Gastroesophageal sphincter (tissue), 3 donors: ENCODE measurements around the gene GAGE2A.

Experiments
- POLR2A ChIP-seq, 2 donors: fragments of 450-650 bp; IDR thresholded peaks; one replicate each; pipeline ENCODE4 v1.6.1; 2017; ENCODE audit warnings: antibody characterized with exemption in 2 of 2, mild to moderate bottlenecking in 2 of 2, moderate library complexity in 1 of 2
- TF ChIP-seq, protein P1 (sequence below), 4 experiments: fragments of 200-600 bp in 2 of 4; fragments of 450-650 bp in 2 of 4; sonication (generic) in 1 of 4; IDR thresholded peaks; one replicate each; pipeline ENCODE4 v1.5.1; 2017 to 2019; ENCODE audit warnings: antibody characterized with exemption in 4 of 4, mild to moderate bottlenecking in 2 of 4, moderate library complexity in 2 of 4

DNA sequence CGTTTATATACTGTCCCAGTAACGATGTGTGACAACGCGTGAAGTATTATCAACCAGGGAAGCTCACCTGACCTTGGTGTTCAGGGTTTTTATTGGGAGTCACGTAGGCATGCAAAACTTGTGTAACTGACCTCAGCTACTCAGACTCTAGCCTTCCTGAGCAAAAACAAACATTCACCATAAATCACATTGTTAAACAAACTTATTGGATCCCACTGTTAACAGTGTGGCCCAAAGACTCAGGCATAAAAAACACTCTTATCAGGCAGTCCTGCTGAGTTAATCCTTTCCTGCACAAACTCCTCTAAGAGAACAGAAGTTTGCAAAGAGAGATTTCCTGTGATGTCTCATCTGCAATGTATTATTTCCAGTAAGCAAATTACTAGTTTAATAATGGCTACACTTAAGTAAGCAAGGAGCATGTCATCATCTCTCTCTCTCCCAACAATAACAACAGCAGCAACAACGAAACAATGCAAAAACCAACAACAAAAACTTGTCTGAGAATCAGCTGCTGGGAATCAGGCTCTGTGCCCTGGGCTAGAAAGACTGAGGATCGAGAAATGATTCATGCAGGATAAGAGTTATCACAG, 21.5 kb downstream of the GAGE2A start:
- TF ChIP-seq POLR2A (IDR thresholded peaks at IDR 0.05) = no peak
- TF ChIP-seq, protein P1, sequence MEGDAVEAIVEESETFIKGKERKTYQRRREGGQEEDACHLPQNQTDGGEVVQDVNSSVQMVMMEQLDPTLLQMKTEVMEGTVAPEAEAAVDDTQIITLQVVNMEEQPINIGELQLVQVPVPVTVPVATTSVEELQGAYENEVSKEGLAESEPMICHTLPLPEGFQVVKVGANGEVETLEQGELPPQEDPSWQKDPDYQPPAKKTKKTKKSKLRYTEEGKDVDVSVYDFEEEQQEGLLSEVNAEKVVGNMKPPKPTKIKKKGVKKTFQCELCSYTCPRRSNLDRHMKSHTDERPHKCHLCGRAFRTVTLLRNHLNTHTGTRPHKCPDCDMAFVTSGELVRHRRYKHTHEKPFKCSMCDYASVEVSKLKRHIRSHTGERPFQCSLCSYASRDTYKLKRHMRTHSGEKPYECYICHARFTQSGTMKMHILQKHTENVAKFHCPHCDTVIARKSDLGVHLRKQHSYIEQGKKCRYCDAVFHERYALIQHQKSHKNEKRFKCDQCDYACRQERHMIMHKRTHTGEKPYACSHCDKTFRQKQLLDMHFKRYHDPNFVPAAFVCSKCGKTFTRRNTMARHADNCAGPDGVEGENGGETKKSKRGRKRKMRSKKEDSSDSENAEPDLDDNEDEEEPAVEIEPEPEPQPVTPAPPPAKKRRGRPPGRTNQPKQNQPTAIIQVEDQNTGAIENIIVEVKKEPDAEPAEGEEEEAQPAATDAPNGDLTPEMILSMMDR (IDR thresholded peaks at IDR 0.05) = no peak
